GM21360 (cell line): ENCODE results near the gene SH3BGRL2.
A peak's percentile ranks its signal among the peaks of the same experiment; 100 is the strongest.

Source experiments
- ATAC-seq: cut with Tn5 transposase; IDR thresholded peaks from one replicate; pipeline ENCODE4 v1.9.1; 2021; ENCODE audit warnings: mild to moderate bottlenecking, moderate library complexity; ENCODE audit not compliant: unreplicated experiment

SH3BGRL2 gene

GRCh38 chr6:79630883-79631692 is at the start of gene SH3BGRL2:
TSS of gene SH3BGRL2 (plus strand) at chr6:79631329. CDS start at chr6:79631462, 133 bp downstream.
- peak; percentile 64 for ATAC-seq

- no peak for ATAC-seq
These were observed 46.8 kb upstream of the SH3BGRL2 start for GRCh38 chr6:79584332-79584731.

- ATAC-seq, result no peak
These were observed 44.6 kb upstream of the SH3BGRL2 start for GRCh38 chr6:79586548-79586947.

GRCh38 chr6:79589701-79590100 is 41.4 kb upstream of the SH3BGRL2 start:
- ATAC-seq, result no peak

GRCh38 chr6:79597155-79597554 is 34.0 kb upstream of the SH3BGRL2 start:
- ATAC-seq, result no peak

GRCh38 chr6:79598012-79598411 is 33.1 kb upstream of the SH3BGRL2 start:
- no peak for ATAC-seq

GRCh38 chr6:79599725-79600259 is 31.3 kb upstream of the SH3BGRL2 start:
- ATAC-seq, result no peak

- no peak for ATAC-seq
These were observed 30.8 kb upstream of the SH3BGRL2 start for GRCh38 chr6:79600313-79600712.

GRCh38 chr6:79600812-79601609 is 30.1 kb upstream of the SH3BGRL2 start:
- ATAC-seq, result no peak

GRCh38 chr6:79602859-79603258 is 28.3 kb upstream of the SH3BGRL2 start:
- ATAC-seq, result no peak

GRCh38 chr6:79604583-79605037 is 26.5 kb upstream of the SH3BGRL2 start:
- no peak for ATAC-seq

GRCh38 chr6:79605061-79605460 is 26.1 kb upstream of the SH3BGRL2 start:
- no peak for ATAC-seq

- ATAC-seq, result no peak
These were observed 25.0 kb upstream of the SH3BGRL2 start for GRCh38 chr6:79605968-79606764.

- ATAC-seq, result no peak
These were observed 24.1 kb upstream of the SH3BGRL2 start for GRCh38 chr6:79607000-79607399.

- ATAC-seq, result no peak
These were observed 22.6 kb upstream of the SH3BGRL2 start for GRCh38 chr6:79608334-79609224.

GRCh38 chr6:79609225-79609595 is 21.9 kb upstream of the SH3BGRL2 start:
- ATAC-seq, result no peak

- ATAC-seq, result no peak
These were observed 20.7 kb upstream of the SH3BGRL2 start for GRCh38 chr6:79610306-79611009.

GRCh38 chr6:79612457-79612856 is 18.7 kb upstream of the SH3BGRL2 start:
- no peak for ATAC-seq

GRCh38 chr6:79612918-79613317 is 18.2 kb upstream of the SH3BGRL2 start:
- ATAC-seq, result no peak
